H1 (cell line): ENCODE measurements around the gene MAPK14.

Experiments
- BACH1 ChIP-seq: IDR thresholded peaks from 2 replicates; pipeline ENCODE4 v1.6.1; 2012; ENCODE audit warnings: low read length, improper control_type of control experiment
- BRCA1 ChIP-seq: IDR thresholded peaks from 2 replicates; pipeline ENCODE4 v1.6.1; 2012; ENCODE audit warnings: low read depth, low read length, improper control_type of control experiment
- EGR1 ChIP-seq: IDR thresholded peaks from 2 replicates; pipeline ENCODE4 v1.6.1; 2011; ENCODE audit warnings: low read depth, low read length, borderline replicate concordance
- EP300 ChIP-seq, 2 experiments: IDR thresholded peaks; 1 replicate in 1 of 2; 2 replicates in 1 of 2; pipeline ENCODE4 v1.6.1; 2011 to 2012; ENCODE audit warnings: low read depth in 2 of 2, low read length in 2 of 2, mild to moderate bottlenecking in 2 of 2, borderline replicate concordance in 1 of 2, inconsistent platforms in 1 of 2, moderate library complexity in 1 of 2
- EZH2 ChIP-seq: fragments of 200-600 bp; sonication (generic); IDR thresholded peaks from 2 replicates; pipeline ENCODE4 v1.7.1; 2012; ENCODE audit warnings: low read depth, mild to moderate bottlenecking, moderate library complexity, low read length, inconsistent platforms; ENCODE audit not compliant: severe bottlenecking
- GABPA ChIP-seq: IDR thresholded peaks from 2 replicates; pipeline ENCODE4 v1.6.1; 2011; ENCODE audit warnings: mild to moderate bottlenecking, low read length, moderate library complexity, borderline replicate concordance; ENCODE audit not compliant: insufficient read depth
- POLR2A ChIP-seq, 2 experiments: IDR thresholded peaks; 1 replicate in 1 of 2; 2 replicates in 1 of 2; pipeline ENCODE4 v1.6.1; 2011; ENCODE audit warnings: low read depth in 2 of 2, low read length in 2 of 2, mild to moderate bottlenecking in 2 of 2; ENCODE audit errors: control extremely low read depth in 1 of 2
- POLR2AphosphoS5 ChIP-seq: IDR thresholded peaks from 2 replicates; pipeline ENCODE4 v1.6.1; 2011; ENCODE audit warnings: low read depth, low read length
- RAD21 ChIP-seq, 2 experiments: IDR thresholded peaks in 1 of 2; conservative IDR thresholded peaks in 1 of 2; 2 replicates each; pipeline ENCODE4 v1.6.1; 2011; ENCODE audit warnings: low read depth in 2 of 2, low read length in 2 of 2, improper control_type of control experiment in 1 of 2, inconsistent platforms in 1 of 2, mild to moderate bottlenecking in 1 of 2, moderate library complexity in 1 of 2
- SP1 ChIP-seq: IDR thresholded peaks from 2 replicates; pipeline ENCODE4 v1.6.1; 2011; ENCODE audit warnings: low read depth, low read length
- TCF12 ChIP-seq: IDR thresholded peaks from 2 replicates; pipeline ENCODE4 v1.6.1; 2011; ENCODE audit warnings: low read depth, mild to moderate bottlenecking, low read length
- YY1 ChIP-seq: IDR thresholded peaks from 2 replicates; pipeline ENCODE4 v1.6.1; 2011; ENCODE audit warnings: low read depth, mild to moderate bottlenecking, low read length
- TF ChIP-seq, protein P1 (sequence below), 3 experiments: IDR thresholded peaks; 1 replicate in 2 of 3; 2 replicates in 1 of 3; pipeline versions ENCODE4 v1.5.1 to v1.6.1; 2011; ENCODE audit warnings: low read length in 3 of 3, mild to moderate bottlenecking in 3 of 3, inconsistent platforms in 2 of 3, low read depth in 1 of 3, moderate library complexity in 1 of 3; ENCODE audit not compliant: insufficient read depth in 1 of 3; ENCODE audit errors: control extremely low read depth in 1 of 3

DNA sequence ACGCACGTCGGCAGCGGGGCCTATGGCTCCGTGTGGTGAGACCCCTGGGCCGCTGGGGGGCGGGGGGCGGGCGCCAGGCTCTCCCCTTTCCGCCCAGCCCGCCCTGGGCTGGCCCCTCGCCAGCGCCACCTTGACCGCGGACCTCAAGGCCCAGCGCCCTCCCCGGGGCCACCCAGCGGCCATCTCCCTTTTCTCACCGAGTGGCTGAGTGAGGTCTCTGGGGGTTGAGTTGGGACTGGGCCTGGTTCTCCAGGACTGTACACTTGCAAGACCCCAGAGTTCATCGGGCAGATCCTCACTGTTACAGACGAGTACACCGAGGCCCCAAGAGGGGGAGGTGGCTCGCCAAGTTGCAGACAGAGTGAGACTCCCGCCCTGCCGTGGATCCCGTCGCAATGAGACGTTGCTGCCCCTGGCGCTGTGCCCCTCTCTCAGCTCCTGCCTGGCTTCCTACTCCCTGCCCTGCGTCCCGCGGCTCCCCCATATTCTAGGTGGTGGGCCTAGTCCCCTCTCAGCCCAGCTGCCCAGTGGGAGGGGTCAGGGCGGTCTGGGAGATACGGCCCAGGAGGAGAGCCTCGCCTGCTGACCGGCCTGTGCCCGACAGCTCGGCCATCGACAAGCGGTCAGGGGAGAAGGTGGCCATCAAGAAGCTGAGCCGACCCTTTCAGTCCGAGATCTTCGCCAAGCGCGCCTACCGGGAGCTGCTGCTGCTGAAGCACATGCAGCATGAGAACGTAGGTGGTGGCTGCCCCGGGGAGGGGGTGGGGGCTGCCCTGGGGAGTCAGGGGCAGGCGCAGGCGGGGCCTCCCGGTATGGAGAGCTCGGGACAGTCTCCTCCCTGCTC, 103.3 kb downstream of the MAPK14 start:
- TF ChIP-seq TCF12 (no peak), SP1 (no peak), RAD21 (IDR thresholded peaks at IDR 0.05 in 1 of 2, conservative IDR thresholded peaks at IDR 0.05 in 1 of 2; ENCODE audit: low read depth in 2 of 2, low read length in 2 of 2) (no peak), EGR1 (no peak), POLR2AphosphoS5 (peak; percentile 52; the same call in 1 of the 2 replicates), EP300 (IDR thresholded peaks at IDR 0.05; ENCODE audit: borderline replicate concordance in 1 of 2, low read depth in 2 of 2, low read length in 2 of 2) (no peak), EZH2 (no peak), GABPA (no peak), POLR2A (IDR thresholded peaks at IDR 0.05; ENCODE audit: control extremely low read depth in 1 of 2, low read depth in 2 of 2, low read length in 2 of 2) (no peak; a peak in 1 of 3 replicates), YY1 (0 out of 2 replicates have a peak, but pooled peaks have one; percentile 31), BACH1 (no peak), BRCA1 (no peak)
- TF ChIP-seq, protein P1, sequence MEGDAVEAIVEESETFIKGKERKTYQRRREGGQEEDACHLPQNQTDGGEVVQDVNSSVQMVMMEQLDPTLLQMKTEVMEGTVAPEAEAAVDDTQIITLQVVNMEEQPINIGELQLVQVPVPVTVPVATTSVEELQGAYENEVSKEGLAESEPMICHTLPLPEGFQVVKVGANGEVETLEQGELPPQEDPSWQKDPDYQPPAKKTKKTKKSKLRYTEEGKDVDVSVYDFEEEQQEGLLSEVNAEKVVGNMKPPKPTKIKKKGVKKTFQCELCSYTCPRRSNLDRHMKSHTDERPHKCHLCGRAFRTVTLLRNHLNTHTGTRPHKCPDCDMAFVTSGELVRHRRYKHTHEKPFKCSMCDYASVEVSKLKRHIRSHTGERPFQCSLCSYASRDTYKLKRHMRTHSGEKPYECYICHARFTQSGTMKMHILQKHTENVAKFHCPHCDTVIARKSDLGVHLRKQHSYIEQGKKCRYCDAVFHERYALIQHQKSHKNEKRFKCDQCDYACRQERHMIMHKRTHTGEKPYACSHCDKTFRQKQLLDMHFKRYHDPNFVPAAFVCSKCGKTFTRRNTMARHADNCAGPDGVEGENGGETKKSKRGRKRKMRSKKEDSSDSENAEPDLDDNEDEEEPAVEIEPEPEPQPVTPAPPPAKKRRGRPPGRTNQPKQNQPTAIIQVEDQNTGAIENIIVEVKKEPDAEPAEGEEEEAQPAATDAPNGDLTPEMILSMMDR (IDR thresholded peaks at IDR 0.05; ENCODE audit: control extremely low read depth in 1 of 3, insufficient read depth in 1 of 3, low read depth in 1 of 3, low read length in 3 of 3): peak in 1 of 3 experiments; percentile 3; a peak in 2 of 4 replicates
